Measurements from ENCODE around the gene MFAP2. TPM values are rescaled to one million over a fixed set of nuclear protein-coding genes. Genes with fewer than 3 reads are reported as not detected.

Gene MFAP2, protein sequence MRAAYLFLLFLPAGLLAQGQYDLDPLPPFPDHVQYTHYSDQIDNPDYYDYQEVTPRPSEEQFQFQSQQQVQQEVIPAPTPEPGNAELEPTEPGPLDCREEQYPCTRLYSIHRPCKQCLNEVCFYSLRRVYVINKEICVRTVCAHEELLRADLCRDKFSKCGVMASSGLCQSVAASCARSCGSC
- total RNA-seq: 8.1 TPM

DNA sequence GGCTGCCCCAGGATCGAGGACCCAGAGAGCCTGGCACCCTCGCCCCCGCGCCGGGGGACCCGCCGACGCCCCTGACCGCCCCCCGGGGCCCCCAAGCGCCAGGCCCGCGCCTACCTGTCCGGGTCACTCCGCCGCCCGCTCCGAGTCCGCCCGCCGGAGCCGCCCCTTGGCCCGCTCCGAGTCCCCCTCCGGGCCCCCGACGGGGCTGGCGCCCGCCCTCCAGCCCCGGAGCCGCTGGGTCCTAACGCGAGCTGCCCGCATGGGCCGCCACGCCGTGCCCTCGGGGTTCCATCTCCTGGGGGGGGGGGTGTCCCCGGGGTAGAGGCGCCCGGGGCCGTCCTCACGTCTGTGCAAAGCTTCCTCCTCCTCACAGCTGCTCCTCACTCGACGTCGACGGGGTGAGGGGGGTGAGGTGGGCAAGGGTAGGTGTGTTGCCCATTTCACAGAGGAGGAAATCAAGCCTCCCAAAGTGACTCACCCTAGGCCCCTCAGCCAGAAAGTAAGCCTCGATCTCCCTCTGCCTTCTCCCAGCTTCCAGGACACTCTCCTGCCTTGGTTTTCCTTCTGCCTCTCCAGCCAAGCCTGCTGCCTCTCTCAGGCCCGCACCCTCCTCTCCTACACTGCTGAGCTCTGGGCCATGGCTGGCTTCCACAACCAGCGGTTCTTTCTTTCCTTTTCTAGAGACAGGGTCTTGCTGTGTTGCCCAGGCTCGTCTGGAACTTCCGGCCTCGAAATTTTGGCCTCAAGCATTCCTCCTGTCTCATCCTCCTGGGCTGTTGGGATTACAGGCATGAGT lies at the start of gene MFAP2:
TSS of gene MFAP2 (minus strand) at position 148 of the 796 bp plus-strand sequence. CDS start 2,347 bp downstream, outside the sequence.
- peak in 1 of 3 donors; percentile 20 for DNase-seq (ENCODE audit: low read depth in 2 of 3, low spot score in 2 of 3)

GRCh38 chr1:17030206-17030605 lies 49.8 kb upstream of the MFAP2 start:
- no peak for DNase-seq (ENCODE audit: low read depth in 2 of 3, low spot score in 2 of 3)

- DNase-seq (ENCODE audit: low read depth in 2 of 3, low spot score in 2 of 3): no peak
Measured at GRCh38 chr1:17028662-17029188, 48.3 kb upstream of the MFAP2 start.

GRCh38 chr1:17027900-17028299 lies 47.5 kb upstream of the MFAP2 start:
- no peak for DNase-seq (ENCODE audit: low read depth in 2 of 3, low spot score in 2 of 3)

DNA sequence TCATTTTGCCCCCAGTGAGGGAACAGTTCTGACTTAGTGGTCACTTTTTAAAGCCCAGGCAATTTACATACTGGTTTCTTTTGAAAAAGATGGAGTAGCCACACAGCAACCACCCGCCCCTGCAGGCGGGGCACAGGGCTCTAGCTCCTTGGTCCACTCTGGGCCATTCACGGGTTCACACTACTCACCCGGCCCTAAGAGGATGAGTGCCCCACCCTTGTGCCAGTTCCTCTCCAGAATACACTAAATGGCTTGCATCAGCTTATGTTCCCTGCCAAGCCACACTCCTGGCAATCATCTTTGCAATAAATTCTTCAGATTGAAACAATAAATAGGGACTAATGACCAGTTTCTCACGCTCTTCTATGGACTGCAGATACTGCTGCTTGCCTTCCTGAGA lies 47.0 kb upstream of the MFAP2 start:
- DNase-seq (ENCODE audit: low read depth in 2 of 3, low spot score in 2 of 3): no peak

DNA sequence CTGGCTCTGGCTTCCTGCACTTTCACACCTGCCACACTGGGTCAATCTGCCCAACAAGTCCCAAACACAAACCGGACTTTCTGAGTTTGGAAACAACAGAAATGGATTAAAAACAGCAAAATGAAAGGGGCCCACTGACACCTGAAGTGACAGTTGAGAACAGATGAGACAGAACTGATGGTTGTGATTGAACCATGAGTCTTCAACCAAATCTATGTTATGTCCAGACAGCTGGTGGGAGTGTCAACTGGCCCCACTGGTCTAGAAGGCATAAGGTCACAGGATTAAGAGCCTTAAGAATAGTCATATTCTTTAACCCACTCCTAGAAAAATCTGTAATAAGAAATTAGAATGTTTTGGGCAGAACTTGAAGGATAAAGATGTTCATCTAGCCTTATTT lies 44.3 kb upstream of the MFAP2 start:
- no peak for DNase-seq (ENCODE audit: low read depth in 2 of 3, low spot score in 2 of 3)

DNA sequence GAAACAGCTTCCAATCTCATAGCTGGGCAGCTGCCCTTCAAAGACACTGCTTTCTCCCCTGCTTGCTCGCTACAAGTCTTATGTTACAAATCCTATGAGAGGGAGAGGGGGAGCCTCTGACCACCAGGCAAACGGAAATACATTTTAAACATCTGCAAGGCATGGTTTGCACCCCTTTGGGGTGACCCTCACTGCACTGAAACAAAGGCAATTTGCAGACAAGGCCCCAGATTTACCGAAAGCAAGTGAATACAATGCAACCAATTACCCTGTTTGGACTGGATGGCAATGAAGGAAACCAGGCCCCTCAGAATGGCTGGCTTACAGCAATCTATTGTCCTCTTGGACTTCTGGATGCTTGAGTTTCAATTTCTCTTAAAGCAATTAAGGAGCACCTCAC lies 43.2 kb upstream of the MFAP2 start:
- DNase-seq (ENCODE audit: low read depth in 2 of 3, low spot score in 2 of 3): no peak

DNA sequence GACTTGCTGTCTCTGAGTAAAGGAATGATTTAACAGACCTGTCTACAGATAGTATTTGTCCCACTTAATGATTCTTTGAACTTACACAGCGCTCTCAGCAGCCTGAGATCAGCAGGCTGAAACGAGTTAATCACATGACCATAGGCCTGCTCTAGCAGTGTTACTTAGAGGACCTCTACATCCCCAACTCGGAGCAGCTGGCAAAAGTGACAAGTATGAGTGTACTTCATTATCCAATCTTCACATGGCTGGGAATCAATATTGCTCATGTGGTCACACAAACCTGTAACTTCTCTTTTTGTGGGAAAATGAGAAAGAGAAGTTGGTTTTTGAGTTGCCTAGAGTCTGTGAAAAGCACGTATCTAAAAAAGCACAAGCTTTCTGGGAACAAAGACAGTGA lies 42.7 kb upstream of the MFAP2 start:
- peak in 1 of 3 donors; percentile 37 for DNase-seq (ENCODE audit: low read depth in 2 of 3, low spot score in 2 of 3)

DNA sequence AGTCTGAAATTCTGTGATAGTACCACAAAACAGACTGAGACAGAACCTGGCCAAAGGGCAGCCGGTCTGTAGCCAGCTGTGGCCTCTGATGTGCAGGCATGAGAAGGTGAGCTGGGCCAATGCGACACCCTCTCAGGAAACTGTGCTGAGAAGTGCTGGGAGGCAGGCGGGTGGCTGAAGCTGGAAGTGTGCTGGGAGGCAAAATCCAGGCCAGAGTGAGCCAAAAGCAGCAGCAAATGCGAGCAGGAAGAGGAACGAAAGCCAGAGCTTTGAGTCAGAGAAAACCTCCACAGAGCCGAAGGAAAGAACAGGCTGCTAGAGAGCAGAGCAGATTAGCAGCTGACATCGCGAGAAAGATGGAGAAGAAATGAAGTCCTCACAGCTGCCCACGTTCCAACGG lies 41.5 kb upstream of the MFAP2 start:
- DNase-seq (ENCODE audit: low read depth in 2 of 3, low spot score in 2 of 3): no peak

DNA sequence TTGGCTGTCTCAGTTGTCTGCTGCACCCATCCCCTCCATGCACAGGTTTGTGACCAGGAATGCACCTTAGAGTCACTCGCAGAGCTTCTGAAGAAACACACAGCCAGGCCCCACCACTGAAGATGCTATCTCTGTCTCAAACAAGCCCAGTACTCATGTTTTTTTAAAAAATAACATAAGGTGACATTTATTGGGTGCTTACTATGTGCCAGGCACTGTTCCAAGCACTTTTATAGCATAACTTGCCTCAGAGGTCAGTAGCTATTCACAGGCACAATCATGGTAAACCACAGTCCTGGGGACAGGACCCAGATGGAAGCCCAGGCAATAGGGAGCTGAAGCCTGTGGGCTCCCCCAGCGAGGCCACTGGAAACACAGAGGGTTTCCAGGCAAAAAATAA lies 40.1 kb upstream of the MFAP2 start:
- no peak for DNase-seq (ENCODE audit: low read depth in 2 of 3, low spot score in 2 of 3)

GRCh38 chr1:17018849-17019248 lies 38.4 kb upstream of the MFAP2 start:
- DNase-seq (ENCODE audit: low read depth in 2 of 3, low spot score in 2 of 3): no peak

GRCh38 chr1:17017435-17017834 lies 37.0 kb upstream of the MFAP2 start:
- no peak for DNase-seq (ENCODE audit: low read depth in 2 of 3, low spot score in 2 of 3)

DNA sequence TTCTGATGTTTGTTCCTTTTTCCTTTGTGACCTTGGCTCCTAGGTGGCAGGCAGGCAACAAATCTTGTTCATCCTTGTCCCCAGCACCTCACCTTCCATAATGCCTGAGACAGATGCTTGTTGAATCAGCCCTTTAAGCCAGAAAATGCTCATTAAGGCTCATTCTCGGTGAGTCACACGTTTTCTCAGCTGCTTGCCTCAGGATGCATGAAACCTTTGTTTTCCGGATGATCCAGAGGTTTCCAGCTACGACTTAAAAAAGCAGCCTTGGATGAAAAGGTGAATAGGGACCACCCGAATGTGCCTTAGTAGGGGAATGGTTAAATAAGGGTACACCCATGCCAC lies 35.9 kb upstream of the MFAP2 start:
- no peak for DNase-seq (ENCODE audit: low read depth in 2 of 3, low spot score in 2 of 3)

DNA sequence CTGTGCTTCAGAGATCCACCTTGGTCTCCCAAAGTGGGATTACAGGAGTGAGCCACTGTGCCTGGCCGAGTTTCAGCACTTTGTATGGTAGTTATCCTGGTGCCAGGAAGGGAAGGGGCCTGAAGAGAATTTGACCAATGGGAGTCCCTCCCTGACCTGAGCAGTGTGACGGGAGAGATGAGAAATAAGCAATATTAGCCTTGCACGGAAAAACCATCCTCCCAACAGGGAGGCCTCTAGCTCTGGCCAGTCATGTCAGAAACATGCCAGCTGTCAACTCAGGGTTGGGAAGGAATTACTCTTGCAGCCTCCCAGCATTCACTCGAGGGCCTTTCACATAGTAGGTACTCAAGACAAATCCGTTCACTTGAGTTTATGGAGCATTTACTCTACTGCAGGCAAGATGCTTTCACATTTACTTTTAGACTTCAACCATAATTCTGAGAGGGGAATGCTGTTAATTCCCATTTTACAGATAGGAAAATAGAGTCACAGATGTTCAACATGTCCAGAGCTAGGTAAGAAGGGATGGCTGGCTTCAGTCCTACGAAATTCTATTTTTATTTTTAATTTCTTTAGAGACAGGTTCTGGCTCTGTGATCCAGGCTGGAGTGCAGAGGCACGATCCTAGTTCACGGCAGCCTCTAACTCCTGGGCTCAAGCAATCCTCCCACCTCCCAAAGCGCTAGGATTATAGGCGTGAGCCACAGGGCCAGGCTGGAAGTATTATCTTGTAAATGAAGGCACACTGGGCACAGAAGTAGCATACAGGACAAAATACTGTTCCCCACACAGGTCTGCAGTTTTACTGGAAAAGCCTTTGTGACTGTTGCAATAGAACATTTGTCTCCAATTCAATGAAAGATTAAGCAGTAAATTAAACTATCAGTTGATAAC lies 34.5 kb upstream of the MFAP2 start:
- no peak for DNase-seq (ENCODE audit: low read depth in 2 of 3, low spot score in 2 of 3)

- peak in 2 of 3 donors; percentile 73 to 88 for DNase-seq (ENCODE audit: low read depth in 2 of 3, low spot score in 2 of 3)
Measured at GRCh38 chr1:17013491-17014320, 33.3 kb upstream of the MFAP2 start.

DNA sequence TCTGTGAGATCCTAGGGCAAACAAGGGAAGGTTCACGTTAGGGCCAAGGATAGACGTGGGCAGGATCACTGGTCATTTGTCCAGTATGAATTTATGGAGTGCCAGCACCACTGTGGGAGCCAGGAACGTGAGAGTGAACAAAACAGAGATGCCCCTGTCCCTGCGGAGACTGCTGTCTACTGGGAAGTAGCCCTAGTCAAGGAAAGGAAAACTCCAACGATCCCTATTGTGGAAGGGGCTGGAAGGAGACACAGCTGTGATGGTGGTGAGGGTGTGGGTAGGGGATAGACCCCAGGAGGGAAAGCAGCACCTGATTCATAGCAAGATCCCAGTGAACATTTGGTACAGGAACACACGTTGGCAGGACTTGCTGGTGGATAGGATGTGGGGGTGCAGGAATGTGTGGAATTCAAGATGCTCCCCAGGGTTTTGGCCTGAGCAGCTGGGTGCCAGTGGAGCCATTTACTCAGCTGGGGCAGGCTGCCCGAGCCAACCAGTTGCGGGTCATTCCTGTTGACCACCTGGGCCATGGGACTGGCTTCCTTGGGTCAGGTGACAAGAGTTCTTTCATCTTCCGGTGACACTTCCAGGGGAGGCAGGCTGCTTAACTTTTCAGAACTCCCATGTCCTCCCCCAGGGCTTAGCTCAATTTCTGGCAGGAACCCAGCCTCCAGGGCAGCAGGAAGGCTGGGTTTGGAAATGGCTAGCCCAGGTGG lies 32.5 kb upstream of the MFAP2 start:
- no peak for DNase-seq (ENCODE audit: low read depth in 2 of 3, low spot score in 2 of 3)

DNA sequence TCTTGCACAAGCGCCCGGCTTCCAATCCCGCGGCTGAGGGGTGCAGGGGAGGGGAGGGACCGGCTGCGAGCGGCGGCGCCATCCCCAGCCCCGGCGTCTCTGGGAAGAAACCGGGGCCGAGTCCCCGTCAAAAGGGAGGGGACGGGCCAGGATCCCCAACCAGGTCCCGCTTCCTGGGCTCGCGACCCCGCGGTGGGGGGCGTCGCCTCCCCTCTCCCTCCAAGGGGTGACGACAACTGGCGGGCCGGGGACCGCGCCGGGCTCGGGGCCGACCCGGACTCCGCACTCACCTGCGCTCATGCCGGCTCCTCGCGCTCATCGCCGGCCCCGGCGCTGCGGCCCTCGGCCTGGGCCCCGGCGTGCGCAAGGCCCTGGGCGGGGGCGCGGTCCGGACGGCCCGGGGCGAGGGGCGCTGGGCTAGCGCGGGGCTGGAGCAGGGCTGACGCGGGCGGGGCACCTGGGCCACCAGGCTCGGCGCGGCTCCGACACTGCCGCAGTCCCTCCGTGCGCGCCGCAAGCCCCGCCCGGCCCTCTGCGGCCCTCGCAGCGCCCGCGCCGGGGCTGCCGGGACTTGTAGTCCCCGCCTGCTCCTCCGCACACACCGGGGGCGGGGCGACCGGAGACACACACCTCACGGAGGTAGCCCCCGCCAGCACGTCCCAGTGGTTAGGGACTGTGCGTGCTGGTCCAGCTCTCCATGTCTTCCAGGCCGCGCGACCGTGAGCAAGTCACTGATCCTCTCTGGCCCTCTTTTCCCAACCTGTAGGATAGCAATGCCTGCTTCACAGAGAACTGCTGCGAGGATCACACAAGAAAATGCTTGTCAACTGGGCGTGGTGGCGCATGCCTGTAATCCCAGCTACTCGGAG lies 31.3 kb upstream of the MFAP2 start, which contains the start of gene ATP13A2:
TSS of gene ATP13A2 (minus strand) at position 490 of the 869 bp plus-strand sequence. CDS start at position 300, 190 bp downstream.
- DNase-seq (ENCODE audit: low read depth in 2 of 3, low spot score in 2 of 3): peak; percentile 67 to 71 (median 71)

DNA sequence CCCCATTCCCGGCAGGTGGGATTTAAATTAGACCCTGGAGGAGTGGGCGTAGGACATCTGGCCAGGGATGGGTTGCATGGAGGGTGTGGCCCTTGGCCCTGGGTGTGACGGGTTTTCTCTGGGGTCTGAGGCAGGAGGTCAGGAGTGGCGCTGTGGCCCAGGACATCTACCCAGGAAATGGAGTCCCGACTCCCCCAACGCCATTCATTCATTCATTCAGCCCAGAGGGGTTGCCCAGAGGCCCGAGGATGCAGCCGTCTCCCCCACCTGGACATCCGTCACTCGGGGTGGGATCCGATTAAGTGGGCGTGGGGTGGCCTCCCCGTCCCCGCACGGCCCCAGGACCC lies 30.6 kb upstream of the MFAP2 start:
- no peak for DNase-seq (ENCODE audit: low read depth in 2 of 3, low spot score in 2 of 3)

DNA sequence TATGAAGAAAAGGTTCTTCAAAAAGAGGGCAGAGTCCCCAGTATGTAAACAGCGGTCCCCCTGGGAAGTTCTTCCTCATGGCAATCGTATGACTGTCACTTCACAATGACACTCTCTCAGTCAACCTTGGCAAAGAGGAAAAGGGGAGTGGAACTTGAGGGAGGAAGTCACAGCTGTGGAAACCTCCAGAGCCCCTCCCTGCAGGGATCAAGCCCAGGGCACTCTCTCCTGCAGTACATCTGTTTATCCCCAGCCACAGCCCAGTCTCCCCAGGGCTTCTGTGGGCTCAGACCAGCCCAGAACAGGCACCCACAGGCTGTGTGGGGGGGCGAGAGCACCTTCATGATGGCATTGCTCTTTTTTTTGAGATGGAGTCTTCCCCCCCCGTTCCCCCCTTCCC lies 29.3 kb upstream of the MFAP2 start:
- no peak for DNase-seq (ENCODE audit: low read depth in 2 of 3, low spot score in 2 of 3)
